K562 (cell line): ENCODE measurements around the gene ISCA1. TPM values are rescaled to one million over a fixed set of nuclear protein-coding genes. Genes with fewer than 3 reads are reported as not detected.

Source experiments
- ATAC-seq: fragments of 200-7000 bp; cut with Tn5 transposase; 3 replicates; pipeline ENCODE4 v1.9.1; 2020; ENCODE audit warnings: moderate library complexity
- BruUV-seq: library from RNA; stranded (reverse); fragments of 400-500 nt; replicated peaks from 2 replicates; lab custom pipeline; 2021; lab: Mats Ljungman, UMichigan
- CTCF ChIA-PET: fragments of 300-600 bp; formaldehyde crosslinking; extraction: SDS; loops from one replicate; lab custom pipeline; 2021; ENCODE audit warnings: low intra/inter-chr PET ratio; lab: Yijun Ruan, JAX
- POLR2A ChIA-PET: fragments of 300-600, 350-650 bp; sonication (Branson Sonifier 250); formaldehyde crosslinking; extraction: SDS; loops from one replicate; lab custom pipeline; 2021; ENCODE audit warnings: antibody characterized with exemption, inconsistent platforms; lab: Yijun Ruan, JAX
- DNase-seq, 4 experiments: peaks; one replicate each; pipeline versions ENCODE4 v3.0.0 to v3.0.0-alpha.2; 2011 to 2018; ENCODE audit warnings: low spot score in 3 of 4, mixed read lengths in 3 of 4; ENCODE audit errors: extremely low read depth in 1 of 4
- FAIRE-seq: peaks from 2 replicates; lab custom pipeline; 2011; peaks lifted over from hg19 to GRCh38; lab: Jason Lieb, UNC
- H2AFZ ChIP-seq: 2 replicates; pipeline ENCODE4 v1.6.0; 2011; ENCODE audit warnings: low read depth, low read length, control low read depth, inconsistent platforms
- H3K27ac ChIP-seq: fragments of 200-600 bp; 3 replicates; pipeline ENCODE4 v1.8.0; 2011; ENCODE audit warnings: low read depth, mild to moderate bottlenecking, control low read depth, inconsistent platforms, low read length, moderate library complexity, mixed read lengths; ENCODE audit errors: extremely low read depth
- H3K27me3 ChIP-seq, 2 experiments: fragments of 300-600 bp in 1 of 2; 2 replicates in 1 of 2; 3 replicates in 1 of 2; pipeline versions ENCODE4 v1.6.0 to v1.8.0; 2011; ENCODE audit warnings: inconsistent platforms in 2 of 2, low read length in 2 of 2, mild to moderate bottlenecking in 1 of 2, mixed read lengths in 1 of 2, moderate library complexity in 1 of 2; ENCODE audit not compliant: control insufficient read depth in 2 of 2, insufficient read depth in 2 of 2
- H3K36me3 ChIP-seq: fragments of 300-600 bp; 3 replicates; pipeline ENCODE4 v1.8.0; 2011; ENCODE audit warnings: mild to moderate bottlenecking, low read length, inconsistent platforms; ENCODE audit not compliant: control insufficient read depth, insufficient read depth
- H3K4me1 ChIP-seq, 2 experiments: fragments of 200-600 bp in 1 of 2; replicated peaks in 1 of 2; 2 replicates in 1 of 2; 3 replicates in 1 of 2; pipeline versions ENCODE4 v1.5.1 to v1.8.0; 2011; ENCODE audit warnings: inconsistent platforms in 2 of 2, low read length in 2 of 2, mild to moderate bottlenecking in 1 of 2, mixed read lengths in 1 of 2, moderate library complexity in 1 of 2; ENCODE audit not compliant: control insufficient read depth in 2 of 2, insufficient read depth in 2 of 2
- H3K4me2 ChIP-seq: 2 replicates; pipeline ENCODE4 v1.6.1; 2011; ENCODE audit warnings: low read length, control low read depth, inconsistent platforms, mixed read lengths; ENCODE audit not compliant: insufficient read depth
- H3K4me3 ChIP-seq: fragments of 200-600 bp; sonication (generic), shearing (Covaris generic); 2 replicates; pipeline ENCODE4 v1.5.1; 2016; ENCODE audit warnings: control low read depth, inconsistent platforms
- H3K79me2 ChIP-seq: fragments of 200-600 bp; 3 replicates; pipeline ENCODE4 v1.8.0; 2011; ENCODE audit warnings: low read length, inconsistent platforms; ENCODE audit not compliant: control insufficient read depth, insufficient read depth
- H3K9ac ChIP-seq, 2 experiments: 2 replicates each; pipeline versions ENCODE4 v1.6.0 to v1.6.1; 2011; ENCODE audit warnings: low read depth in 2 of 2, low read length in 2 of 2, control low read depth in 1 of 2, inconsistent platforms in 1 of 2, mild to moderate bottlenecking in 1 of 2, mixed read lengths in 1 of 2; ENCODE audit not compliant: insufficient read depth in 1 of 2
- H3K9me1 ChIP-seq: one replicate; pipeline ENCODE4 v1.6.0; 2011; ENCODE audit warnings: inconsistent platforms, mild to moderate bottlenecking, low read length, moderate library complexity; ENCODE audit not compliant: control insufficient read depth, insufficient read depth
- H3K9me3 ChIP-seq: replicated peaks from 2 replicates; pipeline ENCODE4 v1.5.1; 2011; ENCODE audit warnings: low read depth, low read length, inconsistent platforms; ENCODE audit not compliant: control insufficient read depth, insufficient read depth
- H4K20me1 ChIP-seq: replicated peaks from 2 replicates; pipeline ENCODE4 v1.6.1; 2011; ENCODE audit warnings: low read length, inconsistent platforms, mixed read lengths; ENCODE audit not compliant: control insufficient read depth, insufficient read depth
- ARHGAP35 ChIP-seq: fragments of 450-650 bp; IDR thresholded peaks from 2 replicates; pipeline ENCODE4 v1.6.1; 2018; ENCODE audit not compliant: partially characterized antibody
- MYNN ChIP-seq, 2 experiments: sonication (generic); formaldehyde crosslinking in 1 of 2; IDR thresholded peaks; 2 replicates each; pipeline versions ENCODE4 v1.5.0 to v1.6.1; 2016 to 2020; ENCODE audit warnings: antibody characterized with exemption in 1 of 2, missing genetic modification reagents in 1 of 2
- NR2F6 ChIP-seq: fragments of 450-650 bp; formaldehyde crosslinking; IDR thresholded peaks from 2 replicates; pipeline ENCODE4 v1.4.0; 2020; ENCODE audit warnings: mild to moderate bottlenecking
- SP2 ChIP-seq: IDR thresholded peaks from 2 replicates; pipeline ENCODE4 v1.6.1; 2011; ENCODE audit warnings: mild to moderate bottlenecking, low read depth, low read length, moderate library complexity; ENCODE audit not compliant: poor library complexity, severe bottlenecking; ENCODE audit errors: extremely low read depth
- WGBS: fragments of 100-300 bp; shearing (Covaris generic); methylation state at CpG from one replicate; pipeline ENCODE4 v1.1.6; 2016; ENCODE audit warnings: low coverage, mixed read lengths; ENCODE audit not compliant: insufficient coverage; ENCODE audit errors: missing lambda C conversion rate; 5-methylcytosine and 5-hydroxymethylcytosine counted together
- in situ Hi-C: fragments of 300-500 bp; cut with MboI; formaldehyde crosslinking; loops from 4 replicates; pipeline ENCODE4 v1.15.0; 2018; ENCODE audit warnings: inconsistent platforms, mixed read lengths
- intact Hi-C: fragments of 100-400 bp; cut with micrococcal nuclease; formaldehyde crosslinking; loops from 2 replicates; pipeline ENCODE4 v1.14.2; 2022
- polyA plus RNA-seq, 8 experiments: library from polyadenylated mRNA; depleted of rRNA in 4 of 8; stranded (reverse) in 5 of 8; unstranded in 3 of 8; fragments of >200 nt; fragmentation: Nextera tagmentation in 2 of 8; fragmentation: Illumina TruSeq in 1 of 8; extraction: Ambion mirVana in 2 of 8; extraction: Trizol in 1 of 8; gene quantifications; 2 replicates each; pipeline versions ENCODE4 v1.2.1 to v1.2.3, GENCODE V29; 2011 to 2014; ENCODE audit warnings: inconsistent platforms in 1 of 8, missing spikeins in 1 of 8
- total RNA-seq, 7 experiments: library from RNA; depleted of rRNA in 6 of 7; stranded (reverse); fragments of >200 nt in 6 of 7; fragmentation: Illumina TruSeq in 2 of 7; extraction: Trizol in 2 of 7; gene quantifications; 2 replicates each; pipeline versions ENCODE4 v1.2.1 to v1.2.3, GENCODE V29; 2011 to 2021; ENCODE audit warnings: low replicate concordance in 1 of 7
- TF ChIP-seq, protein P1 (sequence below): fragments of 250-450 bp; sonication (Bioruptor Pico); IDR thresholded peaks from 2 replicates; pipeline ENCODE4 v1.8.0; 2022; ENCODE audit warnings: inconsistent platforms
- TF ChIP-seq, protein P2 (sequence below): fragments of 450-650 bp; IDR thresholded peaks from 2 replicates; pipeline ENCODE4 v1.6.1; 2014; ENCODE audit warnings: low read depth, mild to moderate bottlenecking, moderate library complexity, borderline replicate concordance
- TF ChIP-seq, protein P3 (sequence below): fragments of 450-650 bp; formaldehyde crosslinking; IDR thresholded peaks from 2 replicates; pipeline ENCODE4 v1.4.0; 2020; ENCODE audit warnings: mild to moderate bottlenecking, moderate library complexity
- TF ChIP-seq, protein P4 (sequence below), 3 experiments: IDR thresholded peaks in 2 of 3; conservative IDR thresholded peaks in 1 of 3; 2 replicates each; pipeline ENCODE4 v1.5.1; 2011 to 2012; ENCODE audit warnings: low read length in 3 of 3, mild to moderate bottlenecking in 3 of 3, control low read depth in 2 of 3, improper control_type of control experiment in 1 of 3, inconsistent platforms in 1 of 3, low read depth in 1 of 3, mixed read lengths in 1 of 3, moderate library complexity in 1 of 3; ENCODE audit not compliant: insufficient read depth in 2 of 3
- TF ChIP-seq, protein P5 (sequence below): IDR thresholded peaks from 2 replicates; pipeline ENCODE4 v1.6.1; 2014; ENCODE audit warnings: antibody characterized with exemption
- TF ChIP-seq, protein P6 (sequence below): fragments of 200-800 bp; sonication (Bioruptor generic); IDR thresholded peaks from 2 replicates; pipeline ENCODE4 v1.6.1; 2017; ENCODE audit warnings: missing genetic modification characterization, missing compliant biosample characterization

Gene ISCA1
- total and polyA plus RNA-seq, 9 of the 15 experiments (the other 6 are each of a cell fraction or from before 2014, with no cell fraction given) = 6.5 to 27.1 (median 20.0) TPM

DNA sequence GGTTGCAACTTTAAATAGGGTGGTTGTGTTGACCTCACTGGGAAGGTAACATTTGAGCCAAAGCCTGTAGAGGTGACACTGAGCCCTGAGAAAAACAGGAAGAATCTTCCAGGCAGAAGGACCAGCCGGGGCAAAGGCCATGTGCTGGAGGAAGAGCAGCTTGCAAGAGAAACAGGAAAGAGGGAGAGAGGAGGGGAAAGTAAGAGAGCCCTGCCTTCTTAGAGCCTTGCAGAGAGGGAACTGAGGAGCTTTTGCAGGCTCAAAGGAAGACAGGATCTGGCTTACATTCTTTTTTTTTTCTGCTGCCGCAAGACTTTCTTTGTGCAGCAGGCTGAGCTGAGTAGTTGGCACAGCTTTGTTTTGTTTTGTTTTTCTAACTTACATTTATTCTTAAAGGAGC lies 40.3 kb downstream of the ISCA1 start:
- POLR2A ChIA-PET = interaction anchor here (0.8 kb wide), 1 partner anchor 15 kb away, joined by 3 read pairs; no protein-coding TSS in a partner anchor
- TF ChIP-seq MYNN (IDR thresholded peaks at IDR 0.05) (no peak), MYNN (CRISPR knock-in tag; IDR thresholded peaks at IDR 0.05) (no peak), ARHGAP35 (no peak), SP2 (no peak), NR2F6 (CRISPR knock-in tag) (no peak)
- TF ChIP-seq, protein P1, sequence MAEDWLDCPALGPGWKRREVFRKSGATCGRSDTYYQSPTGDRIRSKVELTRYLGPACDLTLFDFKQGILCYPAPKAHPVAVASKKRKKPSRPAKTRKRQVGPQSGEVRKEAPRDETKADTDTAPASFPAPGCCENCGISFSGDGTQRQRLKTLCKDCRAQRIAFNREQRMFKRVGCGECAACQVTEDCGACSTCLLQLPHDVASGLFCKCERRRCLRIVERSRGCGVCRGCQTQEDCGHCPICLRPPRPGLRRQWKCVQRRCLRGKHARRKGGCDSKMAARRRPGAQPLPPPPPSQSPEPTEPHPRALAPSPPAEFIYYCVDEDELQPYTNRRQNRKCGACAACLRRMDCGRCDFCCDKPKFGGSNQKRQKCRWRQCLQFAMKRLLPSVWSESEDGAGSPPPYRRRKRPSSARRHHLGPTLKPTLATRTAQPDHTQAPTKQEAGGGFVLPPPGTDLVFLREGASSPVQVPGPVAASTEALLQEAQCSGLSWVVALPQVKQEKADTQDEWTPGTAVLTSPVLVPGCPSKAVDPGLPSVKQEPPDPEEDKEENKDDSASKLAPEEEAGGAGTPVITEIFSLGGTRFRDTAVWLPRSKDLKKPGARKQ (CRISPR knock-in tag) = no peak
- TF ChIP-seq, protein P2, sequence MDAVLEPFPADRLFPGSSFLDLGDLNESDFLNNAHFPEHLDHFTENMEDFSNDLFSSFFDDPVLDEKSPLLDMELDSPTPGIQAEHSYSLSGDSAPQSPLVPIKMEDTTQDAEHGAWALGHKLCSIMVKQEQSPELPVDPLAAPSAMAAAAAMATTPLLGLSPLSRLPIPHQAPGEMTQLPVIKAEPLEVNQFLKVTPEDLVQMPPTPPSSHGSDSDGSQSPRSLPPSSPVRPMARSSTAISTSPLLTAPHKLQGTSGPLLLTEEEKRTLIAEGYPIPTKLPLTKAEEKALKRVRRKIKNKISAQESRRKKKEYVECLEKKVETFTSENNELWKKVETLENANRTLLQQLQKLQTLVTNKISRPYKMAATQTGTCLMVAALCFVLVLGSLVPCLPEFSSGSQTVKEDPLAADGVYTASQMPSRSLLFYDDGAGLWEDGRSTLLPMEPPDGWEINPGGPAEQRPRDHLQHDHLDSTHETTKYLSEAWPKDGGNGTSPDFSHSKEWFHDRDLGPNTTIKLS = no peak
- TF ChIP-seq, protein P3, sequence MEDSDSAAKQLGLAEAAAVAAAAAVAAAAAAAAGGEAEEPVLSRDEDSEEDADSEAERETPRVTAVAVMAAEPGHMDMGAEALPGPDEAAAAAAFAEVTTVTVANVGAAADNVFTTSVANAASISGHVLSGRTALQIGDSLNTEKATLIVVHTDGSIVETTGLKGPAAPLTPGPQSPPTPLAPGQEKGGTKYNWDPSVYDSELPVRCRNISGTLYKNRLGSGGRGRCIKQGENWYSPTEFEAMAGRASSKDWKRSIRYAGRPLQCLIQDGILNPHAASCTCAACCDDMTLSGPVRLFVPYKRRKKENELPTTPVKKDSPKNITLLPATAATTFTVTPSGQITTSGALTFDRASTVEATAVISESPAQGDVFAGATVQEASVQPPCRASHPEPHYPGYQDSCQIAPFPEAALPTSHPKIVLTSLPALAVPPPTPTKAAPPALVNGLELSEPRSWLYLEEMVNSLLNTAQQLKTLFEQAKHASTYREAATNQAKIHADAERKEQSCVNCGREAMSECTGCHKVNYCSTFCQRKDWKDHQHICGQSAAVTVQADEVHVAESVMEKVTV (CRISPR knock-in tag) = no peak
- TF ChIP-seq, protein P4, sequence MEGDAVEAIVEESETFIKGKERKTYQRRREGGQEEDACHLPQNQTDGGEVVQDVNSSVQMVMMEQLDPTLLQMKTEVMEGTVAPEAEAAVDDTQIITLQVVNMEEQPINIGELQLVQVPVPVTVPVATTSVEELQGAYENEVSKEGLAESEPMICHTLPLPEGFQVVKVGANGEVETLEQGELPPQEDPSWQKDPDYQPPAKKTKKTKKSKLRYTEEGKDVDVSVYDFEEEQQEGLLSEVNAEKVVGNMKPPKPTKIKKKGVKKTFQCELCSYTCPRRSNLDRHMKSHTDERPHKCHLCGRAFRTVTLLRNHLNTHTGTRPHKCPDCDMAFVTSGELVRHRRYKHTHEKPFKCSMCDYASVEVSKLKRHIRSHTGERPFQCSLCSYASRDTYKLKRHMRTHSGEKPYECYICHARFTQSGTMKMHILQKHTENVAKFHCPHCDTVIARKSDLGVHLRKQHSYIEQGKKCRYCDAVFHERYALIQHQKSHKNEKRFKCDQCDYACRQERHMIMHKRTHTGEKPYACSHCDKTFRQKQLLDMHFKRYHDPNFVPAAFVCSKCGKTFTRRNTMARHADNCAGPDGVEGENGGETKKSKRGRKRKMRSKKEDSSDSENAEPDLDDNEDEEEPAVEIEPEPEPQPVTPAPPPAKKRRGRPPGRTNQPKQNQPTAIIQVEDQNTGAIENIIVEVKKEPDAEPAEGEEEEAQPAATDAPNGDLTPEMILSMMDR (IDR thresholded peaks at IDR 0.05 in 2 of 3, conservative IDR thresholded peaks at IDR 0.05 in 1 of 3; ENCODE audit: insufficient read depth in 2 of 3, low read depth in 1 of 3, low read length in 3 of 3) = no peak
- TF ChIP-seq, protein P5, sequence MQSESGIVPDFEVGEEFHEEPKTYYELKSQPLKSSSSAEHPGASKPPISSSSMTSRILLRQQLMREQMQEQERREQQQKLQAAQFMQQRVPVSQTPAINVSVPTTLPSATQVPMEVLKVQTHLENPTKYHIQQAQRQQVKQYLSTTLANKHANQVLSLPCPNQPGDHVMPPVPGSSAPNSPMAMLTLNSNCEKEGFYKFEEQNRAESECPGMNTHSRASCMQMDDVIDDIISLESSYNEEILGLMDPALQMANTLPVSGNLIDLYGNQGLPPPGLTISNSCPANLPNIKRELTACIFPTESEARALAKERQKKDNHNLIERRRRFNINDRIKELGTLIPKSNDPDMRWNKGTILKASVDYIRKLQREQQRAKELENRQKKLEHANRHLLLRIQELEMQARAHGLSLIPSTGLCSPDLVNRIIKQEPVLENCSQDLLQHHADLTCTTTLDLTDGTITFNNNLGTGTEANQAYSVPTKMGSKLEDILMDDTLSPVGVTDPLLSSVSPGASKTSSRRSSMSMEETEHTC = no peak
- TF ChIP-seq, protein P6, sequence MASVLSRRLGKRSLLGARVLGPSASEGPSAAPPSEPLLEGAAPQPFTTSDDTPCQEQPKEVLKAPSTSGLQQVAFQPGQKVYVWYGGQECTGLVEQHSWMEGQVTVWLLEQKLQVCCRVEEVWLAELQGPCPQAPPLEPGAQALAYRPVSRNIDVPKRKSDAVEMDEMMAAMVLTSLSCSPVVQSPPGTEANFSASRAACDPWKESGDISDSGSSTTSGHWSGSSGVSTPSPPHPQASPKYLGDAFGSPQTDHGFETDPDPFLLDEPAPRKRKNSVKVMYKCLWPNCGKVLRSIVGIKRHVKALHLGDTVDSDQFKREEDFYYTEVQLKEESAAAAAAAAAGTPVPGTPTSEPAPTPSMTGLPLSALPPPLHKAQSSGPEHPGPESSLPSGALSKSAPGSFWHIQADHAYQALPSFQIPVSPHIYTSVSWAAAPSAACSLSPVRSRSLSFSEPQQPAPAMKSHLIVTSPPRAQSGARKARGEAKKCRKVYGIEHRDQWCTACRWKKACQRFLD (CRISPR knock-in tag) = no peak

More for the DNA sequence above, 40.3 kb downstream of the ISCA1 start:
- in situ Hi-C loops = loop anchor here (25.0 kb wide), 1 partner anchor 430 kb away; no protein-coding TSS in a partner anchor
- no peaks in the 10 kb centered on the region for H4K20me1 ChIP-seq
- ATAC-seq = no peak
- intact Hi-C loops = no loop called here
- H2AFZ ChIP-seq = no peak overlapping the region
- no peaks in the 10 kb centered on the region for H3K9me1 ChIP-seq
- no peaks in the 10 kb centered on the region for H3K4me1 ChIP-seq
- FAIRE-seq = no peak
- whole genome bisulfite sequencing = 40% methylated on average over 2 of the region's 2 CpGs
- H3K27ac ChIP-seq = no peak overlapping the region
- no peak overlapping the region for H3K4me2 ChIP-seq
- no peaks in the 10 kb centered on the region for H3K9me3 ChIP-seq
- CTCF ChIA-PET = no interaction called here
- no TSS peak for BruUV-seq
- H3K27me3 ChIP-seq = peaks cover 3 to 4% of the 10 kb centered on the region in 2 experiments; a peak in 1 of 5 replicates
- H3K4me3 ChIP-seq = no peak overlapping the region
- H3K36me3 ChIP-seq = no peaks in the 10 kb centered on the region
- DNase-seq = no peak
- no peak overlapping the region for H3K9ac ChIP-seq
- H3K79me2 ChIP-seq = no peaks in the 10 kb centered on the region
